Activated CD4-positive, alpha-beta T cell treated with anti-CD3 and anti-CD28 coated beads, Interleukin-2, amount 50 U/mL, for 16 hours (primary cell): ENCODE results near the gene SPINT2.
A peak's percentile ranks its signal among the peaks of the same experiment; 100 is the strongest.
"Not testable (repeated sequence)": the region's sequence is repeated elsewhere in the genome, so short reads cannot be mapped to it uniquely, and the experiment has no call there.

ENCODE experiments used
- DNase-seq: peaks from one replicate; pipeline ENCODE4 v3.0.0-alpha.2; 2020

SPINT2 gene

DNA sequence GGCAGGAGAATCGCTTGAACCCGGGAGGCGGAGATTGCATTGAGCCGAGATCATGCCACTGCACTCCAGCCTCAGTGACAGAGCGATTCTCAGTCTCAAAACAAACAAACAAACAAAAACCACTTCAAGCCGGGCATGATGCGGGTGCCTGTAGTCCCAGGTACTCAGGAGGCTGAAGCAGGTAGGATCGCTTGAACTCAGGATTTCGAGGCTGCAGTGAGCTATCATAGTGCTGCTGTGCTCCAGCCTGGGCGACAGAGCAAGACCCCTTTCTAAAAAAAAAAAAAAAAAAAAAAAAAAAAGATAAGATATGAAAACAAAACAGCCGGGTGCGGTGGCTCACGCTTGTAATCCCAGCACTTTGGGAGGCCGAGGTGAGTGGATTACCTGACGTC is 21.1 kb upstream of the SPINT2 start:
- DNase-seq = no peak

DNA sequence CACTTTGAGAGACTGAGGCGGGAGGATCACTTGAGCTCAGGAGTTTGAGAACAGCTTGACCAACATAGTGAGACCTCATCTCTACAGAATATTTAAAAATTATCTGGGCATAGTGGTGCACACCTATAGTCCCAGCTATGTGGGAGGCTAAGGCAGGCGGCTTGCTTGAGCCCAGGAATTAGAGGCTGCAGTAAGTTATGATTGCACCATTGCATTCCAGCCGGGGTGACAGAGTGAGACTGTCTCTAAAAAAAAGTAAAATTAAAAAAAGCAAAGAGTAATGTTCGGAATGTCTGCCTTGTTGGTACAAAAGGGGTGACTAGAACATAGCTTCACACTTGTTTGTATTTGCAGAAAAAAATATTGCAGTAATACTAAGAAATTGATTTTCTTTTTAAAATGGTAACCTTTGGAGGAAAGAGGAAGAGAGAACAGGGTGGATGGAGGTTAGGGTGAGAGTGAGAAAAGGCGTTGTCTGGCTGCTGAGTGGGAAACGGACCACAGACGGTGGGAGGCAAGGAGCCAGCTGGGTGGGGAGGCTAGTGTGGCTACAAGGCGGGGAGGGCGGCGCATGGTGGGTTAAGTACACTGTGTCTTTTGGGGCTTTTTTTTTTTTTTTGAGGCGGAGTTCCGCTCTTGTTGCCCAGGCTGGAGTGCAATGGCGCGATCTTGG is 18.4 kb upstream of the SPINT2 start:
- no peak for DNase-seq

DNA sequence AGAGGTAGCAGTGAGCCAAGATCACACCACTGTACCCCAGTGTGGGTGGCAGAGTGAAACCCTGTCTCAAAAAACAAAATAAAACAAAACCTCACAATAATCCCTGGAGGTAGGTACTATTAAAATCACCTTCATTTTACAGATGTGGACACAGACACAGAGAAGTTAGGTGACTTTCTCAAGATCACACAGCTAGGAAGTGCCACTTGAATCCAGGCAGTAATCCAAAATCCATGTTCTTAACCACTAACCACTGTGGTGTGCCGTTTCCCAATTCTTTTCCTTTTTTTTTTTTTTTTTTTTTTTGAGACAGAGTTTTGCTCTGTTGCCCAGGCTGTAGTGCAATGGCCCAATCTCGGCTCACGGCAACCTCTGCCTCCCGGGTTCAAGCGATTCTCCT is 17.2 kb upstream of the SPINT2 start:
- no peak for DNase-seq

DNA sequence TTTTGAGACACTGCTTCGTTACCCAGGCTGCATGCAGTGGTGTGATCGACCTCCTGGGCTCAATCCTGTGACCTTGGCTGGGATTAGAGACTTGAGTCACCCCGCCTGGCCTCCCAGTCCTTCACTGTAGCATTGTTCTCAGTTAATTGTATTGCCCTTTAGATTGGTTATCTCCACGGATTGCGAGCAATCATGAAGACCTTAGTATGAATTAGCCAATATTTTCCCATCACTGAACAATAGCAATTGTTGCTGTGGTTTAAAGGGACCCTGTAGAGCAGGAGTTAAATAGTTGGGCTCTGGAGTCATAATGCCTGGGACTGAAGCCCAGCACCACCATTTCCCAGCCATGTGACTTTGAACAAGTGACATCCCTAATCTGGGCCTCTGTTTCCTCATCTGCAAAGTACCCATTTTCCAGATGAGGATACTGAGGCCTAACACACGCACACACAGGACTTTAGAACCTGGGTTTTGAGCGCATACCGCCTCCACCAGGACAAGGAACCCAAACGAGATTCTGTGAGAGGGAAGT is 16.6 kb upstream of the SPINT2 start:
- DNase-seq = no peak

DNA sequence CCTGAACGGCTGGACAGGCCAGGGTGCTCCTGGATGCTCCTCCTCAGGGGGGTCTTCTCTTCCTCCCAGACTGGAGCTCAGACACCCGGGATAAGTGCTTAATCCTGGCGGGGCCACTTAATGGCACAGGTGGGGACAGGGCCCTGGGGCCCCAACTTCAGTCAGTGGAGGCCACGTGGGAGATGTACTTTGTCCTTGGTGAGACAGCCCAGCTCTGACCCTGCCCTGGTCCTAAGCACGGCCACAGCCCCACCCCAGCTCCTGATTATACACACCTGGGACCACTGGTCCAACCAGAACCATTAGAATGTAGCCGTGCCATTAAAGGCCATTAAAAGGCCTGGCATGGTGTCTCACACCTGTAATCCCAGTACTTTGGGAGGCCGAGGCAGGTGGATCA is 16.0 kb upstream of the SPINT2 start:
- no peak for DNase-seq

DNA sequence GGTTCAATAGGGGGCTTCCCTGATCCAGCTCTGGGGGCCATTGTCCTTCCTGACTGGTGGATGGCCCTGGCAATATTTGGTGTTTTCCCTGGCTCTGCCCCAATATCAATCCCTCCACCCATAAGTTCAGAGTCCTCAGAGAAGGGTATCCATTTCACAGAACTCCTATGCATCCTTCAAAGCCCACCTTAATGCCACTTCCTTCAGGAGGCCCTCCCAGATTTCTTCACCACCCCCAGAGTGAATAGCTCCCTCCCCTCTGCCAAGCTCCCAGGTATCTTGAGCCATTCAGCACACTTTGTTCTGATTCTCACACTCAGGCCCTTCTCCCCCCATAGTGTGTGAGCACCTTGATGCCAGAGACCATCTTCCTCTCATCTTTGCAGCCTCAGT is 13.9 kb upstream of the SPINT2 start:
- no peak for DNase-seq

DNA sequence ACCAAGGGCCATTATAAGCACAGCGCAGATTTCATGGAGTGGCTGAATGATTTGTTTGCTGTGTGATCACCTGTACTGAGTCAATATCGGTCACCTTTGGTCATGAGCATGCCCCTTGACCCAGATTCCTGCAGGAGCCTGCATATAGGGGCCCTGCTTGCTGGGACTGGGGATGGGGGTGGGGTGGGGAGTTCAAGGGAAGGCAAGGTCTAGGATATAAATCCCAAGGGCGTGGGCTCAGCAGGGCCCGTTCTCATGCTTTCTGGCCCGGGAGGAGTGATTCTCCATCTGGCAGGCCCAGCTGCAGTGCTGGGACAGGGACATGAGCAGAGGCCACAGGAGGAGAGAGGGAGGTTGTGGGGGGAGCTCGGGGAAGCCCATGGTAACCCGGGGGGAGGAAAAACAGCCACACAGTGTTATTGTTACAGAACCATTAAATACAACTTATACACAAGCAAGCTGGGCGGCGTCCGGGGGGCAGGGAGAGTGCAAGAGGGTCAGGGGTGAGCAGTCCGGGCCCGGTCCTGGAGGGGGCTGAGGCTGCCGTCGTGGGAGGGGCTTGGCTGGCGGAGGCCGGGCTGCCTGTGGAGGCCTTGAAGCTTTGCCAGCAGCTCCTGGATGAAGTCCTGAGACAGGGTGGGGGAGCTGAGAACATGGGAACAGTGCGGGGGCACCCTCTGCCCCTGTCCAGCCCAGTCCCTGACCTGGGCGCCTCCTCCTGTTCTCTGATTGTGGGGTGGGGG is 13.4 kb upstream of the SPINT2 start:
- no peak for DNase-seq

DNA sequence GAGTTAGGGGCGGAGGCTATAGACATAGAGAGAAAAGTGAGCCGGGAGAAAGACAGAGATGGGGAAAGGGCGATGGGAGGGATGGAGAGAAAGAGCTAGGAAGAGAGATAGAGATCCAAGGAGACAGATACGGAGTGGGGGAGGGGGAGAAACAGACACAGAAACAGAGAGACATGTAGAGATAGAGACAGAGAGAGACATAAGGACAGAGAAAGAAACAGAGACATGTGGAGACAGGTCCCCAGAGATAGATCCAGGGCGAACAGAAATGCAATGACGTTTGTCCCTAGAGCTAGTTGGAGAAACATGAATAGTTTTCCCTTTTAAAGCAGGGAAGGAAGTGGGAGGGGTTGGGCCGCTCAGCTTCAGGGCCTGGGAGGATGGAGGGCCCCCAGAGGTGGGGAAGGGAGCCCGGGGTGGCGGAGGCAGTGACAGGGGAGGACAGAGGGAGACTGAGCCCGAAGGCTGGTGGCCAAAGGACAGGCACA is 12.8 kb upstream of the SPINT2 start:
- no peak for DNase-seq

DNA sequence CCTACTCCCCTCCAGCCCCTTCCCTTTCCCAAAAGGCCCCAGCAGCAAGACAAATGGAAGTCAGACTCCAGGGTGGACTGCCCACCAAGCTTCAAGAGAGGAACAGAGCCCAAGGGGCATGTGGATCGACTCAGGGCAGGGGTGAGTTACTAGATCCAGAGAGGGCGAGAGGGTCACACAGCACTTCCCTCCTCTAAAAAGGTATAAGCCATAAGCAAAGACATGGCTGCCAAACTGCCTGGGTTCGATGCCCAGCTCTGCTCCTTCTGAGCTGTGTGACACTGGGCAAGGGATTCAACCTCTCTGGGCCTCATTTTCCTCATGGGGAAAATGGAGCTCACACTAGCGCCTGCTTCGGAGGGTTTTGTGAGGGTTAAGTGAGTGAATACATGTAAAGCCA is 12.0 kb upstream of the SPINT2 start:
- no peak for DNase-seq

DNA sequence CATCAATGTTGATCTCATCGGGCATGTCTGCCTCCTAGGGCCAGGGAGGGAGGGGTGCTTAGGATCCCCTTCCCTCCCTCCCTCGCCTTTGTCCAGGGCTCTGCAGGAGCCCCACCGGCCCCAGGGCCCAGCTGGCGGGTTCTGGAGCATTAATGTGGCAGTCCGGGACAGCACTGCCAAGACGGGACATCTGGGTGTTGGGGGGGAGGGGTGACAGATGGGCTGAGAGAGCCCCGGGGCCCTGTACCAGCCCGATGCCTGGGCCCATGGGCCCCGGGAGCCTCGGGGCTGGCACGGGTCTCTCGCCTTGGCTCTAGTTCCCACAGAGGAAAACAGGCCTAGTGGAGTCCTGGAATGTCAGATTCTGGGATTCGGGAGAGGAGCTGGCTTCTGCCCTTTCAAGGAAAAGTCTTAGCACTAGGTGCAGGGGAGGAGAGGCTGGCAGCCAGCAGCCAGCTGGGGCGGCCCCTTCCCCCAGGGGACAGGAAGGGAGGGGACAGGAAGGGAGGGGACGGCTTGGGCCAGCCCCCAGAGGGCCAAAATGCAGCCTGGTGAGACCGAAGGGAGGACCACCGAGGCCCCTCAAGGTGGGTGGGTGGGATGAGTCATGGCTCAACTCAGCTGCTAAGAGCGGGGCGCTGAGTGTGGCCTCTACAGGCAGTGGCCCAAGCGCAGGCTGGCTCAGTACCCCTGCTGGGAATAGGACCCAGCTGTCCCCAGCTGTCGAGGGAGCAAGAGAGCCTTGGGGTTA is 11.3 kb upstream of the SPINT2 start:
- DNase-seq = no peak

DNA sequence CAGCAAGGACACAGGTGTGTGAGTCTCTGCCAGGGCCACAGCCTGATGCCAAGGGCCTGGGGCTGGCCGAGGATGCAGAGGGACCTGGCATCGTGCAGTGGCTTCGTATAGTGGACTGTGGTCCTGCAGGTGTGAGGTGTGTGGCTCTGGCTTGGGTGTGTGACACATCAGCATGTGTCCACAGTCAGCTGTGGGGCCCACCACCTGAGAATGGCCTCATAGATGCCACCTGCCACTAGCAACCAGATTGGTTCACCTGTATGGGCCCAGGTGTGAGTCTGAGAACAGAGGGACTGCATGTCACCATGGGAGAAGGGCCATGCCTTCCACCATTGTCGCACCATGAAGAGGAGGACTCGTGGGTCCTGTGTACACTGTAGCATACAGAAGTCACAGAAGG is 10.6 kb upstream of the SPINT2 start:
- no peak for DNase-seq

DNA sequence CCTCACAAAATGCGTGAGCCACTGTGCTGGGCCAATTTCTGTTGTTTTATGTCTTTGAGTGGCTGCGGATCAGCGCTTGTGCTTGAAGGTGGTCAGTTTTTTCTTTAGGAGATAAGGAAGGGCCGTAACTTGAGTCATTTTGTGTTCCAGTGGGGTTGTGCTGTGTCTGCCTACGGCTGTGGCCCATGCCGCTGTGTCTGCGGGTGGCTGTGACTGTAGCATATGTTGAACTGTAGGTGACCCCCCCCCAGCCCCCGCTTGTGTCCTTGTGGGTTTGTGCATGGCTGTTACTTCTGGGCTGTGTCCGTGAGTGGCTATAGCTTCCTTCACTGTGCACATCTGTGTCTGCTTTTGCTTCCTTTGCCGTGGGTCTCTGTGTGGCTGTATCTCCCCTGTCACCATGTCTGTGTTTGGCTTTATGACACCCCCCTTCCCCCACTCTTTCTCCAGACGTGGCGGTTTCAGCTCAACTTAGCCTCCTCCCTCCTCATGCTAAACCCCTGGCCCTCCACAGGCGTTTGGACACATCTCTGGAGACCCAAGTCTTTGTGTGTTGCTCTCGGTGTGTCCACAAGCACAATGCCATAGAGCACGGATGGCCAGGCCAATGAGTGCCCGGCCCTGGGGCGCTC is 8.9 kb upstream of the SPINT2 start:
- no peak for DNase-seq

DNA sequence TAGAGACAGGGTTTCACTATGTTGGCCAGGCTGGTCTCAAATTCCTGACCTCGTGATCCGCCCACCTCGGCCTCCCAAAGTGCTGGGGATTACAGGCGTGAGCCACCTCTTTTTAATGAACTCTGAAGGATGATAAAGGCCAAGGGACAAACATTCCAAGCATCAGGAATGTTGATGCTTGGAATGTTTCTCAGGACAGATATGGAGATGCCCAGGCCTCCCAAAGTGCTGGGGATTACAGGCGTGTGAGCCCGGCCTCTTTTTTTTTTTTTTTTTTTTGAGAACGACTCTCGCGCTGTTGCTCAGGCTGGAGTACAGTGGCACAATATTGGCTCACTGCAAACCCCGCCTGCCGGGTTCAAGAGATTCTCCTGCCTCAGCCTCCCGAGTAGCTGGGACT is 2.4 kb upstream of the SPINT2 start:
- not testable (repeated sequence) for DNase-seq

DNA sequence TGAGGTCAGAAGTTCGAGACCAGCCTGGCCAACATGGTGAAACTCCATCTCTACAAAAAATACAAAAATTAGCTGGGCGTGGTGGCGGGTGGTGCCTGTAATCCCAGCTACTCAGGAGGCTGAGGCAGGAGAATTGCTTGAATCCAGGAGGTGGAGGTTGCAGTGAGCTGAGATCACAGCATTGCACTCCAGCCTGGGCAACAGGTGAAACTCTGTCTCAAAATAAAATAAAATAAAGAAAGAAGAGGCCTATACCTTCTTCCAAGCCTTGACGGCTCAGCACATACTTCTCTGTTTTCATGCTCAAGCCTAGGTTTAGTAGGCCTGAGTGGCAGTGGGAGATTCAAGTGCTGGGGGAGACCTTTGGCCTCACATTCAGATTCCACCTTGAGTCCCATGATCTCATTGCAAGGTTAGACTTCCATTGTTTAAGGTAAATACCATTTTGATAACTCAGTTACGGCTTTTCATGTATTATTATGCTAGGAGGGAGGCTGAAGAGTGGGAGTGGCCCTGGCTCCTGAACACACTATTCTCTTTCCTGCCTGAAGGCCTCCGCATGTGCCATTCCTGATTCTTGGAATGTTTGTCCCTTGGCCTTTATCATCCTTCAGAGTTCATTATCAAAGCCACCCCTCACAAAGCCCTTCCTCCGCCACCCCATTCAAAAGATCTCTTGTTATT is 1.6 kb upstream of the SPINT2 start:
- DNase-seq = no peak

DNA sequence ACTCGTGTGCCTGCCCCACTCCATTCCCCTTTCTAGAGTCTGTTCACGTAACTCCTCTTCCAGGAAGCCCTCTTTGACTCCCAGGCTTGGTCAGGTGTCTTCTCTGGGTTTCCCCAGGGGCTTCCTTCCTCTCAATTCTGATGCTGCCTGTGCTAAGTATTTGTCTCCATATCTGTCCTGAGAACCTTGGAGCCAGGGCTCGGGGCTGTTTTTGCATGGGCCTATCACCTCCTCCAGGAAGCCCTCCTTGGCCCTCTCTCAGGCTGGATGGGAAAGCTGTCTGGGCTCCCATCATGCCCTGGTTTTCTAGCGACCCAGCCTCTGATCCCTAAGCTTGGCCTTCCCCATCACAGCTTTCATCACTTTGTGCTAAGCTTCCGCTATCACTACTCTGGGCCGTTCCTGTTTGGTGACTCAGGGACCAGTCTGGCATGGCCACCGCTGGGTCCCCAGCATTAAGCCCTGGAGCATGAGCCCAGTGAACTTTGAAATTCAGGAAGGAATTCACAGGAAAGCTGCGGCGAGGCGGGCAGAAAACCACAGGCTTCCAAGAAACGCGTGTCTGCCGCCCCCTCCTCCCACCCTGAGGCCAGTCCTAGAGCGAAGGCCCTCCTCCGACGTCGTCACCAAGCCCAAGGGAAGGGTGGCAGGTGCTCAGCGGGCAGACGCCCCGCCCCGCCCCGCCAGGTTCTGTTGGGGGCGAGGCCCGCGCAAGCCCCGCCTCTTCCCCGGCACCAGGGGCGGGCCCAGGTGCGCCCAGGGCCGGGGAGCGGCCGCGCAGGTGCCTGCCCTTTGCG is 486 bp upstream of the SPINT2 start:
- DNase-seq = peak; percentile 46

DNA sequence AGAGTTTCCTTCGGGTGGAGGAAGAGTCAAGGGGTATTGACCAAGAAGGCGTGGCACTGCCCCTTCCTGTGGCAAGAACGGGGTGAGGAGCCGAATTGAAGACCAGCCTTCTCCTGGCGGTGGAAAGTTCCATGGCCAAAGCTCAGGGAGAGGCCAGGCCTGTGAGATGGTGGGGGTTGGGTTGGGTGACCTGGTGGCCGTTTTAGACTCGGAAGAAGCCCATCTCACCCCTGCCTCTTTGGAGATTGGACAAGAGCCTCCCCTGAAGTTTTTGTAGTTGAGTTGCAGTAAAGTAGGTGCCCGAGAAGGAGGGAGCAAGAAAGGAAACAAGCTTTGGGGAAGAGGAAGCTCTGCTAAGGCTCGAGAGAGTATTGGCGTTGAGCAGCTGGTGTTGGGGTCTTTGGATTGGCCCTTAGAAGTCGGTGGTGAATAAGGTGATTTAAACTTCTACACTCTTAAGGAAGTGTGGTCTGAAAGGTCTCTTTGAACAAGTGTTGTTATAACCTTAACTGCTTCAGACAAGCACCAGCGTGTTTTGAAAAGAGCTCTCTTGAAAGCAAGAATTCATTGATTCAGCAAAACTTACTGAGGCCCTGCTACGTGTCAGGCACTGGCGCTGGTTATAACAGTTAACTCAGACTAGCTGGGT is 964 bp downstream of the SPINT2 start:
- DNase-seq = no peak

DNA sequence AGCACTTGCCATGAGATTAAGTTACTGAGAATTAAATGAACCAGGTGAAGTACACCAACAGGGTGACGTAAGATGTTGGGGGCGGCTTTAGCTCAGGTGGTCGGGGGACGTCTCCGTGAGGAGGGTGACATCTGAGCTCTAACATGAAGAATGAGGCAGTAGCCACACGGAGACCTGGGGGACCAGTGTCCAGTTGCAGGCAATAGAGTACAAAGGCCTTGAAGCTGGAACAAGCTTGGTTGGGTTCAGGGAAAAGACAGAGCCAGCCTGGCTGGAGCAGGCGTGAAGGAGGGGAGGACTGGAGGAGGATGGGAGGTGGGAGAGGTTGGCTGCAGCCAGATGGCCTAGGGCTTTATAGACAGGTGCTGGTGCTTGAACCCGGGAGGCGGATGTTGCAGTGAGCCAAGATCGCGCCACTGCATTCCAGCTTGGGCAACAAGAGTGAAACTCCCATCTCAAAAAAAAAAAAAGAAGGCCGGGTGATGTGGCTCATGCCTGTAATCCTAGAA is 1.6 kb downstream of the SPINT2 start:
- DNase-seq = no peak

DNA sequence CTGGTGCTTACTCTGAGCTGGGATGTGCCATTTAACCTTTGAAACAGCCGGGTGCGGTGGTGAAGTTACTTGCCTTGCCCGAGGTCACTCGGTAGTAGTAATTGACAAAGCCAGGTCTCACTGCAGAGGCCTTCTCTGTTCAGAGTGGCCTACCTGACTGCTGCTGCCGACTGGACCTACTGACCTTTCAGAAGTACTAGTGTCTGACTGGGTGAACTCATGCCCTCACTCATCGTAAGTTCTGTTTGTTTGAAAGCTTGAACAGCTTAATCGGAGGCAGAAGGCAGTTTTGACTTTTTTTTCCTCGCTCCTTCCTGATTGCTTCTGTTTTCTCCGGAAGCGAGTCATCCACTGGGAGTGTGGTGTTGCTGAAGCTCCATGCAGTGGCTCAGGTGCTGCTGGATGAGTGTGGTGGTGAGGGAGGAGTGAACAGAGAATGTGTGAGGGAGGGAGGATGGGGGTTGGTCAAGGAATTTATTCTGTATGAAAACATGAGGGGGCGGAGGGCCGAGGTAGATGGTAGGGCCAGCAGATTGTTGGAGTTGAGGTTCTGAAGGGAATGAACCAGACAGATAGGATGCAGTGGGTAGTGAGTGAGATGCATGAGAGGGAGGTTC is 2.7 kb downstream of the SPINT2 start:
- no peak for DNase-seq

DNA sequence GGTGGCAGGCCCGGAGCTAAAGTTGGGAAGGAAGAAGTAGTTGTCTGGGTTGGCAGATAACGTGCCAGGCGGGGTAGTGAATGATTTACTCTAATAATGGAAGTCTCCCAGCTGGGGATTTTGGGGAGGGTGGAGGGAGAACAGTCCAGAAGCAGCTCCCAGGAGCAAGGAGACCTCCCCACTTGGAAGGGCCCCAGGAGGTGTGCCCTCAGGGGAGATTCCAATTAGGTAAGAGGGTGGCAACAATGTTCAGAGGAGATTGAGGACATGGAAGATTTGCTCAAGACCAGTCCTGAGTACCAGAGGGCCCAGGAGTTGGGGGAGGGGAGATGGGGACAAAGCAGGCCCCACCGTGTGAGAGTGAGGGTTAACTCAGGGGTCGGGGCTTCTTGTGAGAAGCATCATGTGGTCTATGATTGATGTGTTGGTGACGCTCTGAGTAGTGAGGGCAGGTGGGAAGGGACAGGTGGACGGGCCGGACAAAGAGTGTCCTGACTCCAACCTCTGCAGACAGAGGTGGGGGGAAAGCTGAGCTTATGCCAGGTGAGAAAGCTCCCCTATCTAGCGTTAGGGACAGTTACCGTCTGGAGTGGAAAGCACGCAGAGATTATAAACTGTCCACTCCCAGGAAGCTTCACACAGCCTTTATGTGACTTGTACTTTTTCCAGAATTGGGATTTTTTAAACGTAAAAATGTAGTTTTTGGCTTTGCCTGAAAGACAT is 3.5 kb downstream of the SPINT2 start:
- DNase-seq = no peak

DNA sequence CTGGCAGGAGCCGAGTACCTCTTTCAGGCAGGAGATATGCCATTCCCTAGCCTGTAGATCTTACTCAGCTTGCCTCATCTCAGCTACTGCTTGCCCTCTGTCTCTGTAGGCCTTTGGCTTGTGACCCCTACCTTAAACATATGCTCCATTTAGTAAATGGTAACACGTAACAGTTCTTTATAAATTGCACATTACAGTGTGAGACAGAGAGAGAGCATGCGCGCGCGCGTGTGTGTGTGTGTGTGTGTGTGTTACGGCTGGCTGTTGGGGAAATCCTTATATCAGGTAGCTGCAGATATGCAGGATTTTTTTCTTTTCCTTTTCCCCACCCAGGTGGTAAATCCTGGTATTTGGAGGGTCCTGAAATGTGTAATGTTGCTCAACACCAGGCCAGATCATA is 4.2 kb downstream of the SPINT2 start:
- no peak for DNase-seq
